CD4-positive, alpha-beta memory T cell (primary cell): Measurements from ENCODE around the gene KIF26B. TPM values are rescaled to one million over a fixed set of nuclear protein-coding genes. Genes with fewer than 3 reads are reported as not detected.
"Not testable (repeated sequence)": the region's sequence is repeated elsewhere in the genome, so short reads cannot be mapped to it uniquely, and the experiment has no call there.

Experiments
- CTCF ChIA-PET: fragments of 350-600 bp; sonication (Branson Sonifier 250); formaldehyde crosslinking; loops from one replicate; lab custom pipeline; 2021; ENCODE audit warnings: inconsistent platforms; ENCODE audit not compliant: partially characterized antibody; lab: Charles Lee
- POLR2A ChIA-PET: fragments of 350-600 bp; sonication (Branson Sonifier 250); formaldehyde crosslinking; loops from one replicate; lab custom pipeline; 2021; ENCODE audit not compliant: partially characterized antibody; lab: Charles Lee
- DNase-seq, 5 donors: peaks; one replicate each; pipeline versions ENCODE4 v3.0.0 to v3.0.0-alpha.2; 2020 to 2022; ENCODE audit warnings: mixed read lengths in 1 of 5
- H3K27ac ChIP-seq: one replicate; pipeline ENCODE4 v1.7.0; 2013; ENCODE audit warnings: low read depth, low read length
- H3K27me3 ChIP-seq: 2 replicates; pipeline ENCODE4 v1.7.0; 2013; ENCODE audit warnings: mild to moderate bottlenecking, low read length, moderate library complexity; ENCODE audit not compliant: insufficient read depth
- H3K36me3 ChIP-seq: 2 replicates; pipeline ENCODE4 v1.7.0; 2013; ENCODE audit warnings: mild to moderate bottlenecking, low read length, moderate library complexity; ENCODE audit not compliant: insufficient read depth
- H3K4me1 ChIP-seq: 2 replicates; pipeline ENCODE4 v1.7.0; 2013; ENCODE audit warnings: mild to moderate bottlenecking, low read length, moderate library complexity; ENCODE audit not compliant: insufficient read depth
- H3K4me3 ChIP-seq, 2 donors: one replicate each; pipeline ENCODE4 v1.7.0; 2013; ENCODE audit warnings: low read length in 2 of 2, mild to moderate bottlenecking in 1 of 2
- H3K9me3 ChIP-seq, 2 donors: one replicate each; pipeline ENCODE4 v1.7.0; 2013; ENCODE audit warnings: low read length in 2 of 2, control low read depth in 1 of 2; ENCODE audit not compliant: control insufficient read depth in 1 of 2
- H3K27ac Mint-ChIP-seq, 7 donors: one replicate each; pipeline ENCODE4 v1.8.0; 2020 to 2021; ENCODE audit warnings: mixed read lengths in 7 of 7, mild to moderate bottlenecking in 6 of 7, inconsistent platforms in 3 of 7, moderate library complexity in 3 of 7
- H3K27me3 Mint-ChIP-seq, 2 donors: one replicate each; pipeline ENCODE4 v1.8.0; 2020 to 2021; ENCODE audit warnings: mixed read lengths in 2 of 2
- H3K36me3 Mint-ChIP-seq, 2 donors: one replicate each; pipeline ENCODE4 v1.8.0; 2020 to 2021; ENCODE audit warnings: mixed read lengths in 2 of 2, inconsistent platforms in 1 of 2, mild to moderate bottlenecking in 1 of 2
- H3K4me1 Mint-ChIP-seq, 4 donors: one replicate each; pipeline ENCODE4 v1.8.0; 2020 to 2021; ENCODE audit warnings: mixed read lengths in 4 of 4, mild to moderate bottlenecking in 1 of 4
- H3K4me3 Mint-ChIP-seq, 8 donors: one replicate each; pipeline ENCODE4 v1.8.0; 2020 to 2021; ENCODE audit warnings: mixed read lengths in 8 of 8, mild to moderate bottlenecking in 7 of 8, moderate library complexity in 6 of 8, inconsistent platforms in 3 of 8
- H3K9me3 Mint-ChIP-seq, 8 donors: one replicate each; pipeline ENCODE4 v1.8.0; 2020 to 2021; ENCODE audit warnings: mixed read lengths in 8 of 8, mild to moderate bottlenecking in 5 of 8, inconsistent platforms in 3 of 8, moderate library complexity in 1 of 8
- intact Hi-C: fragments of 100-400 bp; cut with micrococcal nuclease; formaldehyde crosslinking; loops from one replicate; pipeline ENCODE4 v1.15.1; 2023
- polyA plus RNA-seq, 2 donors: library from polyadenylated mRNA; unstranded; fragments of 300-500 nt; fragmentation: Illumina TruSeq; gene quantifications; one replicate each; pipeline ENCODE4 v1.2.3, GENCODE V29; 2021
- total RNA-seq, 2 experiments: library from RNA; stranded (reverse); gene quantifications; one replicate each; pipeline ENCODE4 v1.2.3, GENCODE V29; 2021

Gene KIF26B
- total and polyA plus RNA-seq, 4 experiments from 2014 or later: 0.10 TPM; not detected in 3

- H3K4me3 Mint-ChIP-seq: no peak overlapping the region
- POLR2A ChIA-PET: no interaction called here
These were observed 199.4 kb downstream of the KIF26B start for GRCh38 chr1:245353915-245354775.

GRCh38 chr1:245355851-245356630 is 201.3 kb downstream of the KIF26B start:
- H3K36me3 Mint-ChIP-seq, H3K27ac ChIP-seq, CTCF ChIA-PET: not testable (repeated sequence)

More at GRCh38 chr1:245353915-245354775, 199.4 kb downstream of the KIF26B start:
- Mint-ChIP-seq H3K4me1 (no peaks in the 10 kb centered on the region), H3K27me3 (peaks cover 4 to 5% of the 10 kb centered on the region in 2 donors), H3K9me3 (peaks cover 0 to 3% (median 0%) of the 10 kb centered on the region in 8 donors), H3K27ac (no peak overlapping the region), H3K36me3 (no peaks in the 10 kb centered on the region)
- no peaks in the 10 kb centered on the region for H3K9me3 ChIP-seq
- no peaks in the 10 kb centered on the region for H3K36me3 ChIP-seq
- DNase-seq: peak in 1 of 5 donors; percentile 2
- no peaks in the 10 kb centered on the region for H3K4me1 ChIP-seq
- no peak overlapping the region for H3K4me3 ChIP-seq
- H3K27me3 ChIP-seq: no peaks in the 10 kb centered on the region
- no peak overlapping the region for H3K27ac ChIP-seq
- CTCF ChIA-PET: no interaction called here
- intact Hi-C loops: no loop called here

GRCh38 chr1:245356891-245357585 is 202.3 kb downstream of the KIF26B start:
- Histone ChIP-seq H3K9me3 (no peaks in the 10 kb centered on the region), H3K4me1 (no peaks in the 10 kb centered on the region), H3K27ac (no peak overlapping the region), H3K36me3 (no peaks in the 10 kb centered on the region), H3K4me3 (no peak overlapping the region), H3K27me3 (no peaks in the 10 kb centered on the region)
- intact Hi-C loops: no loop called here
- Mint-ChIP-seq H3K36me3 (no peaks in the 10 kb centered on the region), H3K9me3 (peaks cover 0 to 3% (median 0%) of the 10 kb centered on the region in 8 donors), H3K27me3 (peaks cover 3 to 4% of the 10 kb centered on the region in 2 donors), H3K27ac (no peak overlapping the region), H3K4me1 (no peaks in the 10 kb centered on the region), H3K4me3 (no peak overlapping the region)
- peak in 1 of 5 donors; percentile 5 for DNase-seq
- ChIA-PET POLR2A (no interaction called here), CTCF (no interaction called here)

More at GRCh38 chr1:245355851-245356630, 201.3 kb downstream of the KIF26B start:
- H3K27me3 Mint-ChIP-seq, POLR2A ChIA-PET, H3K27me3 ChIP-seq, H3K9me3 Mint-ChIP-seq, H3K36me3 ChIP-seq, H3K4me3 Mint-ChIP-seq, H3K4me1 ChIP-seq, H3K4me3 ChIP-seq, intact Hi-C loops, H3K27ac Mint-ChIP-seq, H3K4me1 Mint-ChIP-seq, H3K9me3 ChIP-seq: not testable (repeated sequence)
- peak in 1 of 5 donors; percentile 4 for DNase-seq

GRCh38 chr1:245359101-245359680 is 204.4 kb downstream of the KIF26B start:
- H3K4me1 Mint-ChIP-seq, intact Hi-C loops, H3K9me3 Mint-ChIP-seq: not testable (repeated sequence)

GRCh38 chr1:245361065-245361464 is 206.3 kb downstream of the KIF26B start:
- DNase-seq: peak in 1 of 5 donors; percentile 17
- CTCF ChIA-PET: no interaction called here
- no peaks in the 10 kb centered on the region for H3K4me1 Mint-ChIP-seq

More at GRCh38 chr1:245359101-245359680, 204.4 kb downstream of the KIF26B start:
- H3K36me3 ChIP-seq, H3K4me3 ChIP-seq, H3K4me1 ChIP-seq, H3K36me3 Mint-ChIP-seq, H3K9me3 ChIP-seq, H3K27me3 Mint-ChIP-seq, H3K27ac Mint-ChIP-seq, CTCF ChIA-PET, H3K4me3 Mint-ChIP-seq, H3K27ac ChIP-seq, POLR2A ChIA-PET, H3K27me3 ChIP-seq: not testable (repeated sequence)
- peak in 1 of 5 donors; percentile 31 for DNase-seq

GRCh38 chr1:245361951-245362350 is 207.2 kb downstream of the KIF26B start:
- H3K4me1 Mint-ChIP-seq: no peaks in the 10 kb centered on the region
- Histone ChIP-seq H3K4me3 (no peak overlapping the region), H3K27me3 (no peaks in the 10 kb centered on the region), H3K9me3 (no peaks in the 10 kb centered on the region), H3K27ac (no peak overlapping the region), H3K36me3 (no peaks in the 10 kb centered on the region), H3K4me1 (no peaks in the 10 kb centered on the region)
- peaks cover 0 to 4% (median under 1%) of the 10 kb centered on the region in 8 donors for H3K9me3 Mint-ChIP-seq
- H3K27me3 Mint-ChIP-seq: no peaks in the 10 kb centered on the region
- no peaks in the 10 kb centered on the region for H3K36me3 Mint-ChIP-seq
- ChIA-PET CTCF (no interaction called here), POLR2A (no interaction called here)
- H3K4me3 Mint-ChIP-seq: no peak overlapping the region
- intact Hi-C loops: no loop called here
- no peak for DNase-seq
- H3K27ac Mint-ChIP-seq: no peak overlapping the region

More at GRCh38 chr1:245361065-245361464, 206.3 kb downstream of the KIF26B start:
- H3K27ac ChIP-seq: no peak overlapping the region
- POLR2A ChIA-PET: no interaction called here
- no peaks in the 10 kb centered on the region for H3K27me3 ChIP-seq
- Mint-ChIP-seq H3K27ac (no peak overlapping the region), H3K9me3 (peaks cover 0 to 8% (median under 1%) of the 10 kb centered on the region in 8 donors), H3K27me3 (no peaks in the 10 kb centered on the region), H3K4me3 (no peak overlapping the region), H3K36me3 (no peaks in the 10 kb centered on the region)
- intact Hi-C loops: no loop called here
- no peaks in the 10 kb centered on the region for H3K4me1 ChIP-seq
- H3K36me3 ChIP-seq: no peaks in the 10 kb centered on the region
- no peaks in the 10 kb centered on the region for H3K9me3 ChIP-seq
- no peak overlapping the region for H3K4me3 ChIP-seq
